Measurements from ENCODE around the gene SLC7A10.
"Not testable (repeated sequence)": the region's sequence is repeated elsewhere in the genome, so short reads cannot be mapped to it uniquely, and the experiment has no call there.

Gene SLC7A10

DNA sequence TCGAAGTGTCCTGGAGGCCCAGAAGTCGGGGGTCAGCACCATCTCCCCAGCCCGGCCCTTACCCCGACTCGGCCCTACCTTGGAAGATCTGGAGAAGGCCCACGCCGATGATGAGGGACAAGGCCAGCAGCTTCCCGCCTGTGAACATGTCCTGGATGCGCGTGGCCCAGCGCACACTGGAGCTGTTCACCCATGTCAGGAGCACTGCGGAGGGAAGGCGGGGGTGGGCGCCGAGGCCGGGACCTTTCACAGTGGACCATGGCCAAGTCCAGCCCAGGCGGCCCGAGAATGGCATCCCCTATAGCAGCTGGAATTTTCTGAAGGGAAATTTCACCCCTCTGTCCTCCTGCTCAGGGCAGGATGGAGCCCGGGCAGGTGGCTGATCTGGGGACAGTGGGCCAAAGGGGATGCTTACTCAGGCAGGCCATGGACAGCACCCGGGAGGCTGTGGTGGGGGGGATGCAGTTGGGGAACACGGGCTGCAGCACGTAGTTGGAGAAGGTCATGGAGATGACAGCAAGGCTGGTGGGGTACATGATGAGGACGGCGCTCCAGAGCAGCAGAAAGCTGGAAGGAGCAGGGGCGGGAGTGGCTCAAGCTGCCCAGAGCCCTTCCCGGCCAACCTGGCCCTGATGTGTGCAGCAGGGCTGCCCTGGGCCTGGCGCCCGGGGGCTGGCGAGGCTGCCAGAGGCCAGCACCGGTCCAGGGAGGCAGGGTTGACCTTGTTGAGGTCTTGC, 13.0 kb downstream of the SLC7A10 start:
- no peak for DNase-seq

DNA sequence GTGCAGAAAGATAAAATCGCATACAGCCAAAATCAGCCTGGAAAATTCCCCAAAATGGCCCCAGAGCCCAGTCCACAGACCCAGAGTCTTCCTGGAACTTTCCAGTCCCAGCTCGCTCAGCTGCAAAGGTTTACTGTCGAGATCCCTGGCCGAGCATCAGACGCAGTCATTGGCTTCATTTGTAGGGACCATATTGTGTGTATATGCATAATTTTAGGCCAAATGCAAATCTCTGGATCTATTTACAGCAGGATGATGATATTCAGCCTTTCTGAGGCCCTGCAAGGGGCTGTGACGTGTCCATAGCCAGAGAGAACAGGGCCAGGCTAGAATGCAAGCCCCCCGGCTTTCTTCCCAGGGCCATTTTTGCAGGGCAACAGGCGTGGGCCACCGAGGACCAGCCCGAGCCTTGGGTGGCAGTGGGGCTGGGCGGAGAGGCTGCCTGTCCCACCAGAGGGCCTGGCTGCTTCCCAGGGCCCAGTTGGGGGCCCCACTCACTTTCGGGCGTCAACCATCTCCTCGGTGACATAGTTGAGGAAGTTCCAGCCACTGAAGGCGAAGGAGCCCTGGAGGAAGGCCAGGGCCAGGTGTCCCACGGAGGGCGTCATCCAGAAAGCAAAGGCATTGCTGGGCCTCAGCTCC, 13.7 kb downstream of the SLC7A10 start:
- no peak for DNase-seq

DNA sequence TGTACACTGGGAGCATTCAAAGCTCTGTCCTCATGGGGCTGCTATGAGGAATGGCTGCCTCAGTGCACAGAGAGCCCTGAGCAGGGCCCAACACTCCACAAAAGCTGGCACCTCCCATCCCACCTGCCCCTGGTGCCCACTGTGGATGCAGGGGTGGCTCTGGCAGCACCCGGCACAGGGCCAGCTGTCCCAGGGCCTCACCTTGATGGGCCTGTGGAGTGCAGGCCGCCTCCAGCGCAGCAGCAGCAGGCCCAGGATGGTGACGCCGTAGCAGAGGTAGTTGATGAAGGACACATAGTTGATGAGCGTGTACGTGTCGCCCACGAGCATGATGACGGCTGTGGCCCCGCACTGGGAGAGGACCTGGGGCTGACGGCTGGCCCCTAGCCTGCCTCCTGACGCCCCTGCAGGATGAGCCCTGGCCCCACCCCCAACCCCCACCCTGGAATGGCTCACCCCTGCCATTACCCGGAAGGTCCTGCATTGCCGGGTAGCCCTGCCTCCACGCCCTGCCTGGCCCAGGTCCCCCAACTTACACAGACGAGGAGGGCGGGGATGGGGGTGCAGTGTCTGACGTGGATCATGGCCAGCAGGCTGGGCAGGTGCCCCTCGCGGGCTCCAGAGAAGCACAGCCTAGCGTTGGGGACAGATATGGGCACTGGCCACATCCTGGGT, 15.2 kb downstream of the SLC7A10 start:
- no peak for DNase-seq

DNA sequence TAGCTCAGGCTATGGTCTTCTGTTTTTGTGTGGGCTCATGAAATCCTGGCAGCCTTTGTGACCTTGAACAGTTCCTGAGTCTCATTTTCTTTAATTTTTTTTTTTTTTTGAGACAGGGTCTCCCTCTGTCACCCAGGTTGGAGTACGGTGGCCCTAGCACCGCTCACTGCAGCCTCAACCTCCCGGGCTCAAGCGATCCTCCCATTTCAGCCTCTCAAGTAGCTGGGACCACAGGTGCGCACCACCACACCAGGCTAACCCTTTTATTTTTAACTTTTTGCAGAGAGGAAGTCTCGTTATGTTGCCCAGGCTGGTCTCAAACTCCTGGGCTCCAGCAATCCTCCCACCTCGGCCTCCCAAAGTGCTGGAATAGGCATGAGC, 15.8 kb downstream of the SLC7A10 start:
- DNase-seq = not testable (repeated sequence)

DNA sequence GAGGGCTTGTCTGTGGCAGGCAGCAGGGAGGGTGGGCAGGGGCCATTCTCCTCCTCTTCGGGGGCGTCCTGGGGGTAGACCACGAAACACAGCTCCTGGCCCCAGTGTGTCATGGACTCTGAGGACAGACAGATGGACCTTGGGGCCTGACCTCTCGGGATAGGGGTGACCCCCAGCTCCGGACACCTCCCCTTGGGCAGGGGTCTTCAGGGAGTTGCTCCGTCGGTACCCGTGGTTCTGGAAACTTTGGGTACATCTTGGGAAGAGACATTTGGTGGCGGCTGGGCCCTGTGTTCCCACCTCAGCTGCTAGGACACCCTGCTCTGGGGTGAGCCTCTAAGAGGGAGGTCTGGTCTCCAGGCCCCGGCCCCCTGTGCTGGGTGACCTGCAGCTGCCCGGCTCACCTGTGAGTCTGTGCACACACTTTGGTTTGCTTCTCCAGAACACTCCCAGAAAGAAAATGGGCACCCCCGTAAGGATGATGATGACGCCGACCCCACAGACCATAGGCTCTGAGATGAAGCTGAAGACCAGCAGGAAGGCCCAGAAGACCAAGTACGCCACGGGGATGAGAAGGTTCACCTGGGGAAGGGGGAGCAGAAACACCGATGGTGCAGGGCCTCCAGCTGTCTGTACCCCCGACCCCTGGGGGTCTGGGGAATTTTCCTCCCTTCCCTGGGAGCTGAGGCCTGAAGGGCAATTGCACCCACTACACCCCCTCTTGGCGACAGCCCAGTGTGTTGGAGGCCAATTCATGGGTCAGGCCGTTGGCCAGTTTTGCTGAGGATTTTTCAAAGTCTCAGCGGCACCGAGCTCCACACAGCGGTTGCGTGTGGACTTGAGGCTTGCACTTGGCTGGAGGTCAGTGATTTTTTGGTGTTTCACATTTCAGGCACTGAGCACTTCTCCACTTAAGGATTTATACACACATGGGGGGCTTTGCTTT, 16.5 kb downstream of the SLC7A10 start:
- no peak for DNase-seq

DNA sequence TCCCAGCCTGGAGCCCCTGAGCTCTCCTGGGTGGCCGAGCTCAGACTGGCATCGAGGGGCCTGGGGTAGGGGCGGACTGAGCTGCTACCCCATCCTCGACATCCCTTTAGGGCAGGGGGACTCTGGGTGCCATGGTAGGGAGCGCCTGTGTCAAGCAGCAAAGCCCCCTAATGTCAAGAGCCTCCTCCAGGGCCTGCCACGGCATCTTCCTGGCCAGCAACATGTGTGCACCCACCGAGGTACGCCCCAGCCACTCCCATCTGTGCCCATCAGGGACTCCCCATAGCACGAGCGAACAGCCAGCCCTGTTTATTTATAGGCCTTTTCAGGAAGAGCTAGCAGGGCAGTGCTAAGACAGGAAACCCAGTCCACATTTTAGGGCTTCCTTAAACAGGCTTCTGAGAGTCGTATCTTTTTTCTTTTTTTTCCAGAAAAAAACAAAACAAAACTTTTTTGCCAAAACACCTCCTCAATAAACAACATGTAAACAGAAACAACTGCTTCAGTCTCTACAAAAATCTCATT, 17.2 kb downstream of the SLC7A10 start:
- DNase-seq = no peak

DNA sequence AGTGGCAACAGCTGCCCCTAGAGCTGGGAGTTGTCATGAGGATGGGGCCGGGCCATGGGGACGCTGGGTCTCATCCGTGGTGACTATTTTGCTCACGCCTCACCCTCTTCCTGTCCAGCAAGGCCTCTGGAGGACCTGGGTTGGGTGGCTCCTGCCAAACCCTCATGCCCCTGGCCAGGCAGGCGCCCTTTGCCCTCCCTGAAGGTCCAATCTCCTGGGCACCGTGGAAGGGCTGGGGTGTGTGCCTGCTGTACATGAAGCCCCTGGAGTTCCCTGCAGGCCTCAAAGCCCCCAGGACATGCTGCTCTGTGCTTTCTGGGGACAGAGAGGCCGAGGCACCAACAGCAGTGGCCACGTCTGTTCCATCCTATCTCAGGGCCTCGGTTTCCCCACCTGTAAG, 17.7 kb downstream of the SLC7A10 start:
- DNase-seq = no peak

DNA sequence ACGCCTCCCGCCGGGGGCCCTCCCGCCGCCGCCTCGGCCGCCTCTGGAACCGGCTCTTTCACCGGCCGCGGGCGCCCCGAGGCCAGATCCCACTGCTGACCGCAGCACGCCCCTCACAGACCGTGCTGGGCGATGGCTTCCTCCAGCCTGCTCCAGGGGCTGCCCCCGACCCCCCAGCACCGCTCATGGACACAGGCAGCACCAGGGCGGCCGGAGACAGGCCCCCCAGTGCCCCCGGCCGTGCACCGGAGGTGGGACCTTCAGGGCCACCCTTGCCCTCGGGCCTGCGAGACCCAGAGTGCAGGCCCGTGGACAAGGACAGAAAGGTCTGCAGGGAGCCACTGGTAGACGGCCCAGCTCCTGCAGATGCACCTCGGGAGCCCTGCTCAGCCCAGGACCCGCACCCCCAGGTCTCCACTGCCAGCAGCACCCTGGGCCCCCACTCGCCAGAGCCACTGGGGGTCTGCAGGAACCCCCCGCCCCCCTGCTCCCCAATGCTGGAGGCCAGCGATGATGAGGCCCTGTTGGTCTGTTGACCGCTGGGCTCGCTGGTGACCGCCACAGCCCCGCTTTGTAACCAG, 18.5 kb downstream of the SLC7A10 start:
- no peak for DNase-seq

DNA sequence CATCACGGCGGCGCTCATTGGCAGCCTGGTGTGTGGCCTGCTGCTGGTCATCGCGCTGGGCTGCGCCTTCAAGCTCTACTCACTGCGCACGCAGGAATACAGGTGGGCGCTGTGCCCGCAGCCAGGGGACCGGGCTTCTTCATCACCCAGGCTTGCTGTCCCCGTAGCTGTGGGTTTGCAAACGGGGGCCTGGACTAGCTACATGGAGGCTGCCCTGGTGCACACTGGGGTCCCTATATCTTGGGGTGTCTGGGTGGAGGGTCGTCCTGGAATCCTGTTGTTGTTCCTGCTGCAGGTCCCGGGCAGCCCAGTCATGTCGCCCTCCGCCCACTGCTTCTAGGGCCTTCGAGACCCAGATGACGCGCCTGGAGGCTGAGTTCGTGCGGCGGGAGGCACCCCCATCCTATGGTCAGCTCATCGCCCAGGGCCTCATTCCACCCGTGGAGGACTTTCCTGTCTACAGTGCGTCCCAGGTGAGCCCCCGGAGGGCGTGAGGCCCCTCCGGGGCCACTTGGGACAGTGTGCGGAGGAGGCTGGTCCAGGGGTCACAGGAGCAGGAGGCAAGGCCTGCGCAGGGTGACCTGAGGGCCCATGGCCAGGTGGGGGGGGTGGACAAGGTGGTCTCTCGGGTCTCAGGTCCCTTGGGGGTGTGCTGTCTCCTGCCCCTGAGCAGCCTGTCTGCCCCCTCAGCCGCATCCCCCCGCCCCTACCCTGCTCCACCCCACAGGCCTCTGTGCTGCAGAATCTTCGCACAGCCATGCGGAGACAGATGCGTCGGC, 19.2 kb downstream of the SLC7A10 start:
- DNase-seq = no peak

DNA sequence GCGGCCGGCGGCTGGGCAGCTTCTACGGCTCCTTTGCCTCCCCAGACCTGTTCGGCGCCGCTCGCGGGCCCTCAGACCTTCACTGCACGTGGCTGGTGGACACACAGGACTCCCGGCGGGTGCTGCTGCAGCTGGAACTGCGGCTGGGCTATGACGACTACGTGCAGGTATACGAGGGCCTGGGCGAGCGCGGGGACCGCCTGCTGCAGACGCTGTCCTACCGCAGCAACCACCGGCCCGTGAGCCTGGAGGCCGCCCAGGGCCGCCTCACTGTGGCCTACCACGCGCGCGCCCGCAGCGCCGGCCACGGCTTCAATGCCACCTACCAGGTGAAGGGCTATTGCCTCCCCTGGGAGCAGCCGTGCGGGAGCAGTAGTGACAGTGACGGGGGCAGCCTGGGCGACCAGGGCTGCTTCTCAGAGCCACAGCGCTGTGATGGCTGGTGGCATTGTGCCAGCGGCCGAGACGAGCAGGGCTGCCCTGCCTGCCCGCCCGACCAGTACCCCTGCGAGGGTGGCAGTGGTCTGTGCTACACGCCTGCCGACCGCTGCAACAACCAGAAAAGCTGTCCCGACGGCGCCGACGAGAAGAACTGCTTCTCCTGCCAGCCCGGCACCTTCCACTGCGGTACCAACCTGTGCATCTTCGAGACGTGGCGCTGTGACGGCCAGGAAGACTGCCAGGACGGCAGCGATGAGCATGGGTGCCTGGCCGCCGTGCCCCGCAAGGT, 20.0 kb downstream of the SLC7A10 start:
- no peak for DNase-seq

DNA sequence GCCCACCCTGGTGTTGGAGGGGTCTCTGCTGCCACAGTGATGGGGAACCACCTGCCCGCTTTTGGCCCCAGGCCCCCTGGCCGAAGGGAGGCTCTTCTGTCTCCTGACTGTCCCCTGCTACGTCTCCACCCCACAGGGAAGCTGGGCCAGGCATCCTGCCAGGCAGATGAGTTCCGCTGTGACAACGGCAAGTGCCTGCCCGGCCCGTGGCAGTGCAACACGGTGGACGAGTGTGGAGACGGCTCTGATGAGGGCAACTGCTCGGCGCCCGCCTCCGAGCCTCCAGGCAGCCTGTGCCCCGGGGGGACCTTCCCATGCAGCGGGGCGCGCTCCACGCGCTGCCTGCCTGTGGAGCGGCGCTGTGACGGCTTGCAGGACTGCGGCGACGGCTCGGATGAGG, 20.5 kb downstream of the SLC7A10 start:
- no peak for DNase-seq

DNA sequence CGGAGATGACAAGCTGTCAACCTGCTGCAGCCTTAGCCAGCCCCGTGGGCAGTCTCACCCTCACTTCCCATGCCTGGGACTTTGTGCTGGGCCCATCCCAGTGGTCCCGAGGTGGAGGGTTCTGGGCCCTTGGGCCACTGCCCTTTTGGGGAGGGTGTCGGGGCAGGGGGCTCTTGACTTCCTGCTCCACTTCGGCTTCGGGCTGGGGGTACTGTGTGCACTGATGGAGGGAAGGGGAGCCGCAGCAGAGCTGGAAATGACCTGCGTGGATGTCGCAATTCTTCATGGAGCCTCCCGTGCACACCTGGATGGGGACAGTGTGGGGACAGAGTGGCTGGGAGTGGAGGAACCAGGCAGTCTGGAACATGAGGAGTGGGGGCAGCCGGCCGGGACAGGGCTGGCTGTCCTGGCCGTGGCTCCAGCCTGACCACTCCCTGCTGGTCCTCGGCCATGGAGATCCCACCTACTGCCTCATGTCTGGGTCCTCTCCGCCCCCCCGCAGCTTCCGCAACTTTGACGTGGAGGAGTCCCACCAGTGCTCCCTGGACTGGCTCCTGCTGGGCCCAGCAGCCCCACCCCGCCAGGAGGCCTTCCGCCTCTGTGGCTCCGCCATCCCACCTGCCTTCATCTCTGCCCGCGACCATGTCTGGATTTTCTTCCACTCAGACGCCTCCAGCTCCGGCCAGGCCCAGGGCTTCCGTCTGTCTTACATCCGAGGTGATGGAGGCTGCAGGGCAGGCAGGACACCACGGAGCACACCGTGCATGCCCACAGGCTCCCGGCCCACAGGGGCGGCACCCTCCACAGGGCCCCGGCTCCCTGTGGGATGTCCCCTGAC, 21.3 kb downstream of the SLC7A10 start:
- DNase-seq = no peak

DNA sequence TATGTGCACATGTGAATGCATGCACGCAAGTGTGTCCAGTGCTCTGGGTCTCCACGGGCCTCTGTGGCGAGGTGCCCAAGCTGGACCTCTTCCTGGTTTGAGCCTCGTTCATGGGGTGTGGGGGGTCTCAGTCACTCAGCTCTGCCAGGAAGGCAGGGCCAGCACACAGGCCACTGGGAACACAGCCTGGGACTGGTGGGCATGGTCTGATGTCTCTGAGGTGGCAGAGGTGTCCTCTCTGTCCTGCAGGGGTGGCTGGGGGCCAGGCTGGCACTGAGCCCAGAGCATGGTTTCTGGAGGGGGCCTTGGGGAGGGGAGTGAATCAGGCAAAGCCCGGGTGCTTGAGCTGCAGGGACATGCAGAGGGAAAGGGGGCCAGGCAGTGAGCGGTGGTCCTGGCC, 22.1 kb downstream of the SLC7A10 start:
- DNase-seq = no peak

DNA sequence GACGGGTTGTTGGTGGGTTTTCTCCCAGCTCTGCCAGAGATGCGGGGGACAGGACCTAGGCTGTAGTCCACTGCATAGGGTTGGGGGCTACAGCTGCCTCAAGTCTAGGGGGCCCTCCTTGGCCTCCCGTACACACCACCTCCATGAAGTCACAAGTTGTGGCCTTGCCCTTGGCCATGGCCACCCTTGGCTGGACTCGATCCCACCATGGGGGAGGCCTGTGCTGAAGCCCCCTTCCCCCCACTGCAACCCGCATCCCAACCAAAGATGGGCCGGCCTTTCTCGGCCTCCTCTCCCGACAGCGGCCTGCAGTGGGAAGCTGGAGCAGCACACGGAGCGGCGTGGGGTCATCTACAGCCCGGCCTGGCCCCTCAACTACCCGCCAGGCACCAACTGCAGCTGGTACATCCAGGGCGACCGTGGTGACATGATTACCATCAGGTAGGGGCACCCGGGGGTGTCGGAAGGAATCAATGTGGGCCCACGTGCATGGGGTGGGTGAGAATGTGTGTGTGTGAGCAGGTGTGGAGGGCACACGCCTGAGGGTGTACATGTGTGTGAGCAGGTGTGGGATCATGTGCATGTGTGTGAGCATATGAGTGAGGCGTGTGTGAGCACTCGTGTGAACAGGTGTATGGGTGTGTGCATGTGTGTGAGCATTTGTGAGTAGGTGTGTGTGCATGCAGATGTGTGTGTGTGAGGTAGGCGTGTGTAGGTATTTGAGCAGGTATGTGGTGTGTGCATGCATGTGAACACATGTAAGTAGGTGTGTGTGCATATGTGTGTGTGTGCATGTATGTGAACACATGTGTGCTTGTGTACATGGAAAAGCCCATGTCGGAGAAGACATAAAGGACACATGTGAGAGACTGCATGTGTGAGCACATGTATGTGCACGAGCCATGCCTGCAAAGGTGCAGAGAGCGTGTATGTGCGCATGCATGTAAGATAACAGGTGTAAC, 22.8 kb downstream of the SLC7A10 start:
- no peak for DNase-seq

DNA sequence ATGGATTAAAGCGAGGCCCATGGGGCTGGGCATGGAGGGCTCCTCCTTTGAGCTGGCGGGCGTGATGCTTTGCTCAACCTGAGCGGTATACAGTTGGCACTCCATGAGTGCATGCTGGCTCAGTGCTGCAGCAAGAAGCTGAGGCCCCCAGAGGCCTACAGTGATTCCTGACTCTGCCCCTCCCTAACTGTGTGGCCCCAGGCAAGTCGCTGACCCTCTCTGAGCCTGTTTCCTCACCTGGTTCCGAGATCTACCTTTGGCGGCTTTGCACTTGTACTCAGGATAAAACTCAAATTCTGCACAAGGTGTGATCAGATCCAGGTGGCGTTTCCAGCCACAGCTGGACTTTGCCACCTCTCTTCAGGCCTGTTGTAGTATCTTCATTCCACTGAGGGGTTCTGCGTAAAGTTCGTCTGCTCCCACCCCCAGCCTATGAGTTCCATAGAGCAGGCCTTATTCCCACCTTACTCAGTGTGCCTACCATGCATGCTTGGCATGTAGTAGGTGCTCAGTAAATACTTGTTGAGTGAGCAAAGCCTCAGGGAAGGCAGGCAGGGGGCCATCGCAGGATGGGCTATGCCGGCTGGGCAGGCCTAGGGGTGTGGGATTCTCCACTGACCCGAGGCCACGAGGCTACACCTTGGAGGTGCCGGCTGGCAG, 23.6 kb downstream of the SLC7A10 start:
- no peak for DNase-seq

DNA sequence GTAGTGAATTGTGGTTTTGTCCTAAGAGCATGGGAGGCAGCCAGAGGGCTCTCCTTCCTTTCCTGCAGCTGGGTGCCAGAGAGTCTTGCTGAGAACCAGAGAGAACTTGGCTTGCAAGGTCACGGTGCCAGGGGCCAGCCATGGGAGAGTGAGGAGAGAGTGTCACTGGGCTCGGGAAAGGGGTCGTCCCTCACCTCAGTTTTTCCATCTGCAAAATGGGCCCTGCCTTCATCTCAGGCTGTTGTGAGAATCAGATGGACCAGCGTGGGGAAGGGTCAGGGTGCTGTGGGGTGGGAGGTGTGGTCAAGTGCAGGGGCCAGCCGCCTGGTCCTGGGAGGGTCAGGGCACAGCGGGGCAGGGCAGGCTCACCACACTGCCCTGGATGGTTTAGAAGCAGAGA, 24.2 kb downstream of the SLC7A10 start:
- DNase-seq = no peak

DNA sequence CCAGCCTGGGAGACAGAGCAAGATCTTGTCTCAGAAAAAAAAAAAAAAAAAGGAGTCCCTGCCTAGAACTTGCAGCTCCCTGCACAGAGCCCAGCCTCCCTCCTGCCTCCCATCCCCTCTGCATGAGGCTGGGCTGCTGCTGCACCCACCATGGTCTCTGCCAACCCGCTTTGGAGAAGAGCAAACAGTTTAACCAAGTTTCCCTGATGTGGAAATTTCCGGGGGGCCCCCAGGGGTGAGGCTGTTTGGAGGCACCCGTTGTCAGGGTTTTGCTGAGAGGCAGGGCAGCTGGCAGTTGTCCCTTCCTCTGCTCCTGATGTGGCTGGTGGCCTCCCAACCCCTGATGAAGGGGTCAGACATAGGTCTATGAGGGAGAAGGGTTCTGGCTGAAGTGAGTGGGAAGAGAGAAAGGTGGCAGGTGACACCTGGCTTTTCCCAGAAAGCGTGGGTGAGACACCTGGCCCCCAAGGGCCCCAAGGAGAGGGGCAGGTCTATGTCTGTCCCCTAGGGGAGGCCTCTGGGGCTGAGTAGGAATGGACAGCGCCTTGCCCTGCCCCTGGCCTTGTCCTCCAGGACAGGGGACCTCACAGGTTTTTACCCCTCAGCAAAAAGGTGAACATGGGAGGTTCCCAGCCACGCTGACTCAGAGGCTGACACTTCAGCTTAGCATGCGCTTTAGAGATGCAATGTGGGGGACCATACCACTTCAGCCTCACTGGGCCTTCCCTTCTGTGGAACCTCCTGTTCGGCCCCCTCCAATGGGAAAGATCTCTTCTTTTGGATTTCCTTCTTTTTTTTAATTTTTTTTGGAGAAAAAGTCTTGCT, 26.0 kb downstream of the SLC7A10 start:
- DNase-seq = no peak
